Measurements from ENCODE around the gene P3R3URF.
A peak's percentile ranks its signal among the peaks of the same experiment; 100 is the strongest.

Gene P3R3URF

GRCh38 chr1:46130606-46131005 is 45.7 kb downstream of the P3R3URF start:
- no peak overlapping the region for H2AFZ ChIP-seq (ENCODE audit: low read length)
- H3K9ac ChIP-seq (ENCODE audit: low read depth, low read length, poor library complexity, severe bottlenecking): peak overlapping the region; percentile 100
- H3K9me2 ChIP-seq (replicated peaks; ENCODE audit: low read depth, low read length): no peaks in the 10 kb centered on the region
- 0 out of 2 replicates have a peak, but pooled peaks cover 5% of the 10 kb centered on the region for H3F3A ChIP-seq (ENCODE audit: low read depth)
- peaks cover 53% of the 10 kb centered on the region for H4K20me1 ChIP-seq (ENCODE audit: insufficient read depth, low read length, poor library complexity, severe bottlenecking)
- H3K4me1 ChIP-seq (ENCODE audit: insufficient read depth, low read length, poor library complexity, severe bottlenecking): peaks cover 52% of the 10 kb centered on the region
- H3K27me3 ChIP-seq (ENCODE audit: insufficient read depth, low read length, poor library complexity, severe bottlenecking): no peaks in the 10 kb centered on the region
- peaks cover 78% of the 10 kb centered on the region for H3K79me2 ChIP-seq (ENCODE audit: insufficient read depth, low read length)
- H3K4me3 ChIP-seq (ENCODE audit: low read length, poor library complexity, severe bottlenecking): peak overlapping the region; percentile 91
- H3K36me3 ChIP-seq (ENCODE audit: insufficient read depth, low read length): no peaks in the 10 kb centered on the region
- H3K4me2 ChIP-seq (ENCODE audit: low read depth, low read length, poor library complexity, severe bottlenecking): peak overlapping the region; percentile 100
- TF ChIP-seq CTCF (conservative IDR thresholded peaks at IDR 0.05; ENCODE audit: low read length) (no peak), EZH2phosphoT487 (IDR thresholded peaks at IDR 0.05; ENCODE audit: borderline replicate concordance) (no peak)
- H3K9me3 ChIP-seq (ENCODE audit: insufficient read depth, low read depth, low read length): no peaks in the 10 kb centered on the region

- Histone ChIP-seq H3K79me2 (ENCODE audit: insufficient read depth, low read length) (peaks cover 83% of the 10 kb centered on the region), H3K36me3 (ENCODE audit: insufficient read depth, low read length) (no peaks in the 10 kb centered on the region), H3F3A (ENCODE audit: low read depth) (0 out of 2 replicates have a peak, but pooled peaks cover 5% of the 10 kb centered on the region), H2AFZ (ENCODE audit: low read length) (no peak overlapping the region), H3K4me2 (ENCODE audit: low read depth, low read length, poor library complexity, severe bottlenecking) (peak overlapping the region; percentile 100), H3K4me1 (ENCODE audit: insufficient read depth, low read length, poor library complexity, severe bottlenecking) (peaks cover 51% of the 10 kb centered on the region), H3K9me3 (ENCODE audit: insufficient read depth, low read depth, low read length) (no peaks in the 10 kb centered on the region), H3K9ac (ENCODE audit: low read depth, low read length, poor library complexity, severe bottlenecking) (peak overlapping the region; percentile 100), H3K27me3 (ENCODE audit: insufficient read depth, low read length, poor library complexity, severe bottlenecking) (no peaks in the 10 kb centered on the region), H3K4me3 (ENCODE audit: low read length, poor library complexity, severe bottlenecking) (peak overlapping the region; percentile 91), H3K9me2 (replicated peaks; ENCODE audit: low read depth, low read length) (no peaks in the 10 kb centered on the region), H4K20me1 (ENCODE audit: insufficient read depth, low read length, poor library complexity, severe bottlenecking) (peaks cover 57% of the 10 kb centered on the region)
- TF ChIP-seq EZH2phosphoT487 (IDR thresholded peaks at IDR 0.05; ENCODE audit: borderline replicate concordance): no peak
- TF ChIP-seq CTCF (conservative IDR thresholded peaks at IDR 0.05; ENCODE audit: low read length): peak; percentile 54
Measured at GRCh38 chr1:46130121-46130520, 46.2 kb downstream of the P3R3URF start.

- peaks cover 90% of the 10 kb centered on the region for H3K79me2 ChIP-seq (ENCODE audit: insufficient read depth, low read length)
Measured at GRCh38 chr1:46128344-46128743, 47.9 kb downstream of the P3R3URF start.

More at GRCh38 chr1:46128344-46128743, 47.9 kb downstream of the P3R3URF start:
- Histone ChIP-seq H3K4me1 (ENCODE audit: insufficient read depth, low read length, poor library complexity, severe bottlenecking) (peaks cover 42% of the 10 kb centered on the region), H3K9ac (ENCODE audit: low read depth, low read length, poor library complexity, severe bottlenecking) (peak overlapping the region; percentile 100), H3K4me2 (ENCODE audit: low read depth, low read length, poor library complexity, severe bottlenecking) (peak overlapping the region; percentile 100), H3K9me3 (ENCODE audit: insufficient read depth, low read depth, low read length) (no peaks in the 10 kb centered on the region), H2AFZ (ENCODE audit: low read length) (no peak overlapping the region), H3K27me3 (ENCODE audit: insufficient read depth, low read length, poor library complexity, severe bottlenecking) (no peaks in the 10 kb centered on the region), H3K9me2 (replicated peaks; ENCODE audit: low read depth, low read length) (no peaks in the 10 kb centered on the region), H3F3A (ENCODE audit: low read depth) (0 out of 2 replicates have a peak, but pooled peaks cover under 1% of the 10 kb centered on the region), H3K4me3 (ENCODE audit: low read length, poor library complexity, severe bottlenecking) (peak overlapping the region; percentile 91), H4K20me1 (ENCODE audit: insufficient read depth, low read length, poor library complexity, severe bottlenecking) (peaks cover 73% of the 10 kb centered on the region), H3K36me3 (ENCODE audit: insufficient read depth, low read length) (no peaks in the 10 kb centered on the region)
- no peak for TF ChIP-seq EZH2phosphoT487 (IDR thresholded peaks at IDR 0.05; ENCODE audit: borderline replicate concordance)
- TF ChIP-seq CTCF (conservative IDR thresholded peaks at IDR 0.05; ENCODE audit: low read length): no peak

All from Loucy (cell line).